Epidermal melanocyte (primary cell): ENCODE results near the gene UGDH.

Experiments
- DNase-seq: peaks from one replicate; pipeline ENCODE4 v3.0.0; 2011; ENCODE audit warnings: low spot score; ENCODE audit not compliant: insufficient read length

Gene UGDH

DNA sequence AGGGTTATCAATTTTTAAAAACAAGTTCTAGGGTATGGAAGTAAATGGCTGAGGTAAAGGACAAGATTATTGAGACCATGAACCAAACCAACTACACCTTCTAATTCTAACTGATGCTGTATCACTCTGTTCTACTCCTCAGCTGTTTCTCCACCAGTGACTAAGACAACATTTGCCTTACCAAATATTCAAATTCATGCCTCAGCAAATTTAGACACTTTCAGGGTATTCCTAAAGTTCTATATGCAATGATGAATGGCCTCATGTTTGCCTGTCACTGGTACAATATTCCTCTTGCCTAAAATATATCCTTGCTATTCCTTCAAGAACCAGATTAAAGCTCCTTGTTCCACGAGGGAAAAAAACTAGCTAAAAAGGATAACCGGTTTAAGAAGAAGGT, 73.5 kb downstream of the UGDH start:
- no peak for DNase-seq

GRCh38 chr4:39452860-39453587, 74.2 kb downstream of the UGDH start:
- no peak for DNase-seq

DNA sequence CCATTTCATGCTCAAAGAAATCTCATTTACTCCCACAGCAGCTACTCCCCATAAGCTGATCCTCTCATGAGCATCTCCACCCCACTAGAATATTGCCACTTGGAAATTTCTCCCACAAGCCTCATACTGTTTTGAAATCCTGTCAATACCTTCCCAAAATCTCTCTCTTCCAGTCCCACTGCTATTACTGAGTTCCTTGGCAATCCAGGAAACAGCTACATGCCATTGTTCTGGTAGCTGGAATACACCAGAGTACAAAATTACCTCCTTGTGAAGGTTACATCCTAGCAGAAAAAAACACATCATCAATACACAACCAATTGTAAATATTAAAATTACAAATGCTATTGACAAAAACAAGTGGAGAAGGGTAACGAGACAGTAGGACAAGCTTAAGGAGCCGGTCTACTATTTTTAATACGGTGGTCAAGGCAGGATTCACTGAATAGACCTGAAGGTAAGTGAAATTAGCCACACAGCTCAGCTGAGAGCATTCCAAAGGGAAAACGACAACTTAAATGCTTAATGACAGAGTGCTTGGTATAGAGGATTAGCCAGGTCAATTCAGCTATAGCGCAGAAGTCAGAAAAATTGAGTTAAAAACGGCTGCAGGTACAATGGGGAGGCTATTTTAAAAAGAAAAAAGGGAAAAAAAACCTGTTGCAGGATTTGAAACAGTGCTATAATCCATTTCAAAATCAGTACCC, 74.9 kb downstream of the UGDH start:
- DNase-seq, result no peak

GRCh38 chr4:39451423-39452023, 75.7 kb downstream of the UGDH start:
- no peak for DNase-seq

- DNase-seq, result no peak
Observed at GRCh38 chr4:39450618-39451017, 76.6 kb downstream of the UGDH start.
